Measurements from ENCODE around the gene SH3PXD2A.
A peak's percentile ranks its signal among the peaks of the same experiment; 100 is the strongest.

Gene SH3PXD2A

DNA sequence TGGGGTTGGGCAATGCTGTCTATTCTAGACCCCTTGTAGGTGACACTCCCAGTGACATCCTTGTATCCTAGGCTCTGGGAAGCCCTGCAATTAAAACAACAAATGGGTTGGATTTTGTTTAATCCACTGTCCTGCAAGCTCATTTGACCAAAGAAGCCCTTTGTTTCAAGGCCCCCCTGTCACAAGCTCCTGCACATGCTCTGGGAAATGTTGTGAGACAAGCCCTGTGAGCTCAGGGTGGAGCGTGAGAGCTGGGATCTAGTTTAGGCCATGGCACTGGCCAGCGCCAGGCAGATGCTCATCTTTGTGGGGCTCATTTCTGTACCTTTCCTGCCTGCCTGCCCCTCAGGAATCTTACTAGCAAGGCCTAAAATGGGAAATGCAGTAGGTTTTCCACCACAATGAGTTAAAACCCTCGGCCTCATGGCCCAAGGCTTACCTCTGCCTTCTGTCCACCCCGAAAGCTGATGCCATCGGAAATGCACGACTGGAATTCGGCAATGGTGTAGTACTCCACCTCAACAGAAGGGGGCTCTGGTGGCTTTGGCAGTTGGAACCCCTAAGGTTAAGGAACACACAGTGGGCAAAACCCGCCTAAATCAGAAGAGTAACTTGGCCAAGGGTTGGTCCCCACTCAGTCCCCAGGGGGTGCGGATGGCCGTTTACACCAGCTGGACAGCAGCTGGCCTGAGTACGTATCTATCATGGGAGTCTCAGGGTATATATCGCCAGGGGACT lies 249.8 kb downstream of the SH3PXD2A start:
- no peak overlapping the region for H3K27ac ChIP-seq (ENCODE audit: insufficient read depth in 1 of 2, low read depth in 1 of 2, low read length in 2 of 2, poor library complexity in 1 of 2, severe bottlenecking in 2 of 2)
- ChIA-PET CTCF (interaction anchor here (0.7 to 8.9 kb wide), 20 partner anchors 8 to 100 kb away, joined by 3 to 136 read pairs (median 4); no protein-coding TSS in a partner anchor), POLR2A (interaction anchor here (0.5 kb wide), 1 partner anchor 40 kb away, joined by 4 read pairs; no protein-coding TSS in a partner anchor)
- peak; percentile 34 to 69 (median 61) for DNase-seq
- H3K4me1 ChIP-seq (ENCODE audit: control extremely low read depth in 1 of 4, control insufficient read depth in 4 of 4, insufficient read depth in 4 of 4, low read length in 3 of 4): no peaks in the 10 kb centered on the region
- no peak overlapping the region for H3K4me3 ChIP-seq (ENCODE audit: control insufficient read depth in 1 of 7, extremely low read depth in 1 of 7, insufficient read depth in 4 of 7, low read depth in 2 of 7, low read length in 6 of 7)
- WGBS (ENCODE audit: insufficient coverage): 93% methylated on average over 12 of the region's 12 CpGs
- H3K27me3 ChIP-seq (replicated peaks in 2 of 5; ENCODE audit: control insufficient read depth in 4 of 5, insufficient read depth in 5 of 5, low read length in 4 of 5): no peaks in the 10 kb centered on the region
- H3K9me3 ChIP-seq (ENCODE audit: control extremely low read depth in 1 of 5, control insufficient read depth in 4 of 5, insufficient read depth in 2 of 5, low read depth in 1 of 5, low read length in 4 of 5): no peaks in the 10 kb centered on the region
- H3K36me3 ChIP-seq (ENCODE audit: control insufficient read depth in 4 of 4, insufficient read depth in 4 of 4, low read length in 3 of 4): peaks cover 0 to 23% (median 6%) of the 10 kb centered on the region in 4 experiments

DNA sequence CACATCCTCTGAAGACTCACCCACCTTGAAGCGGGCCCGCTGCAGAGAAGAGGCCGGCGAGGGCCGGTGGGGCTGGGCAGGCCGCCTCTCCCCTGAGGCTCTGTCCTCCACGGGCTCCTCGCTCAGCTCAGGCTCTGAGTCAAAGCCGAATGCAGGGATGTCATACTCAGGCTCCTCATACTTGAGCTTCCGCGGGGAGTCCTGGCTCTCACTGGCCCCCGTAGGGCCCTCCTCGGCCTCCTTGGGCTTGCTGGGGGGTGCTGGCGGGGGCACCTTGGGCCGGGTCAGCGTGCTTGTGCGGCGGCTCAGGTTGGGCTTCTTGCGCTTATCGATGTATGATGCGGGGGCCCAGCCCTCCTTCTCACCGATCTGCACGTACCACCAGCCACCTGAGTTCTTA lies 252.0 kb downstream of the SH3PXD2A start:
- Histone ChIP-seq H3K27ac (ENCODE audit: insufficient read depth in 1 of 2, low read depth in 1 of 2, low read length in 2 of 2, poor library complexity in 1 of 2, severe bottlenecking in 2 of 2) (no peak overlapping the region), H3K27me3 (replicated peaks in 2 of 5; ENCODE audit: control insufficient read depth in 4 of 5, insufficient read depth in 5 of 5, low read length in 4 of 5) (no peaks in the 10 kb centered on the region), H3K9me3 (ENCODE audit: control extremely low read depth in 1 of 5, control insufficient read depth in 4 of 5, insufficient read depth in 2 of 5, low read depth in 1 of 5, low read length in 4 of 5) (no peaks in the 10 kb centered on the region), H3K36me3 (ENCODE audit: control insufficient read depth in 4 of 4, insufficient read depth in 4 of 4, low read length in 3 of 4) (peaks cover 0 to 17% (median 5%) of the 10 kb centered on the region in 4 experiments), H3K4me1 (ENCODE audit: control extremely low read depth in 1 of 4, control insufficient read depth in 4 of 4, insufficient read depth in 4 of 4, low read length in 3 of 4) (no peaks in the 10 kb centered on the region), H3K4me3 (ENCODE audit: control insufficient read depth in 1 of 7, extremely low read depth in 1 of 7, insufficient read depth in 4 of 7, low read depth in 2 of 7, low read length in 6 of 7) (no peak overlapping the region)
- DNase-seq: no peak
- POLR2A ChIA-PET: no interaction called here
- CTCF ChIA-PET: interaction anchor here (1.0 to 8.9 kb wide), 6 partner anchors 14 to 85 kb away, joined by 3 to 136 read pairs (median 4); no protein-coding TSS in a partner anchor
- 98% methylated on average over 21 of the region's 23 CpGs for WGBS (ENCODE audit: insufficient coverage)

DNA sequence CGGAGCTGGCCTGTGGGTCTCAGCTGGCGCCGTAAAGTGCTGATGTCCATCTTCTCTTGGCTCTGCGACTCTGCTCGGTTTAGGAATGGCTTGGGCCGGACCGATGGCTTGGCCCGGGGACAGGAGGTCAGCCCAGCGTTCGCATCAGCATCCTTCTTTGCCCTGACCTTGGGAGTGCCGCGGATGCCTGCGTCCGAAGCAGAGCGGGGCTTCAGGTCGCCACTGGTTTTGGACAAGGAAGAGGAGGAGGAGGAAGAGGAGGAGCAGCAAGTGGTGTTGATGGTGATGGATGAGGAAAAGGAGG lies 252.6 kb downstream of the SH3PXD2A start:
- 100% methylated on average over 7 of the region's 16 CpGs for WGBS (ENCODE audit: insufficient coverage)
- H3K36me3 ChIP-seq (ENCODE audit: control insufficient read depth in 4 of 4, insufficient read depth in 4 of 4, low read length in 3 of 4): peaks cover 0 to 17% (median 5%) of the 10 kb centered on the region in 4 experiments
- CTCF ChIA-PET: interaction anchor here (0.7 to 8.9 kb wide), 9 partner anchors 10 to 126 kb away, joined by 3 to 136 read pairs (median 4); no protein-coding TSS in a partner anchor
- no peak for DNase-seq
- no peak overlapping the region for H3K4me3 ChIP-seq (ENCODE audit: control insufficient read depth in 1 of 7, extremely low read depth in 1 of 7, insufficient read depth in 4 of 7, low read depth in 2 of 7, low read length in 6 of 7)
- H3K4me1 ChIP-seq (ENCODE audit: control extremely low read depth in 1 of 4, control insufficient read depth in 4 of 4, insufficient read depth in 4 of 4, low read length in 3 of 4): no peaks in the 10 kb centered on the region
- H3K27ac ChIP-seq (ENCODE audit: insufficient read depth in 1 of 2, low read depth in 1 of 2, low read length in 2 of 2, poor library complexity in 1 of 2, severe bottlenecking in 2 of 2): no peak overlapping the region
- H3K27me3 ChIP-seq (replicated peaks in 2 of 5; ENCODE audit: control insufficient read depth in 4 of 5, insufficient read depth in 5 of 5, low read length in 4 of 5): no peaks in the 10 kb centered on the region
- H3K9me3 ChIP-seq (ENCODE audit: control extremely low read depth in 1 of 5, control insufficient read depth in 4 of 5, insufficient read depth in 2 of 5, low read depth in 1 of 5, low read length in 4 of 5): no peaks in the 10 kb centered on the region
- POLR2A ChIA-PET: interaction anchor here (0.6 kb wide), 1 partner anchor 103 kb away, joined by 3 read pairs; no protein-coding TSS in a partner anchor

DNA sequence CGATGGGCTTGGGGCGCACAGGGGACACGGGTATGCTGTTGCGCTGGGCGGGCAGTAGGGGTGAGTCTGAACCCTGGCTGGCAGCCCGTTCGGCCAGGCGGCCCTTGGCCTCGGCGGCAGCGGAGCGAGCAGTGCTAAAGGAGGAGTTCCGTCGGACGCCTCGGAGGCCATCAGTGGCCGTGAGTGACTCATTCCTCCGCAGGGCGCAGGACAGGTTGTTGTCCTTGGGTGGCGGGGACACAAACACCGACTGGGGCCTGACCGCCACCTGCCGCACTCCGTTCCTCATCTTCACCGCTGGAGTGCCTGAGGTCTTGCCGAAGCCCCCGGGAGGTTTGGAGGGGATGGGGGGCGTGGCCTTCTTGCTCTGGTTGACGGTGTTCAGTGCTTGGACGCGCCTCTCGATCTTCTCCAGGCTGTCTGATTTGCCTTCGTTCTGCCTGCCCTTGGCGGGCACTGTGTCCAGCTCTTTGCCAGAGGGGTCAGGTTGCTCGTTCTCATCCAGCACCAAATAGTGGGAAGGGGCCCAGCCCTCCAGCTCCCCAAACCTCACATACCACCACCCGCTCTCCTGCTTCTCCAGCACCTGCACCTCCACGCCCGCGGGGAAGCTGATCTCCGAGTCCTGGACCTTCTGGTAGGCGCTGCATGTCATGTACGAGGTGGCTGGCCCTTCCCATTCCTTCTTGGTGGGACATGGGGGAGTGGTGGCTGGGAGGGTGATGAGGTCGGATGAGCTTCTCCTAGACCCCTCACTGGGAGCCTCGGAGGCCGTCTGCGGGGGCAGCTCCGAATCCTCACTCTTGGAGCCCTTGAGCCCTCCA lies 253.1 kb downstream of the SH3PXD2A start:
- WGBS (ENCODE audit: insufficient coverage): 96% methylated on average over 43 of the region's 47 CpGs

DNA sequence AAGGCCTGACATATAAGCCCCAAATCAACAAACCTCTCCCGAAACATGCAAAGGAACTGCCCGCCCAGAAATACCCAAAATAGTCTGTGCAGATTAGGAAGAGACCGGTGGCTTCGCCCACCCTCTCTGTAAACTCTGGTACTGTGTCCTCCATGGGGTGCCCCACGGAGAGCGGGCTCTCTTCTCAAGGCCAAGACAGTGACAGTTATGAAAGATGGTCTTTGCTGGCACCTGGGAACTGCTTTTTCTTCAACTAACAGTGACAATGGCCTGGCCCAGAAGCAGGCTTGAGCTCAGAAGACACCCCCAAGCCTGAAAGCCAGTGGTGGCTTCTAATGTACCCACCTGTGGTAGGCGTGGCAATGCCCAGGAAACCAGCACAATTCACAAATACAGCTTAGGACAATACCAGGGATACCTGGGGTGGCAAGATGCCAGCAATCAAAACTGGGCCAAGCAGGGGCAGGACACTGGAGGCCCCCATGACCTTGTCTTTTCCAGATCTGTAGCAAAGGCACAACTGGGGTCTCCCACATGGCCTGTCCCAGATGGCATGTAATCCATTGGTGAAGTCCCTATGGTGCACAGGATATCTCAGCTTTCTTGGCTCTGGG lies 254.3 kb downstream of the SH3PXD2A start:
- ChIA-PET POLR2A (no interaction called here), CTCF (interaction anchor here (1.3 to 8.9 kb wide), 3 partner anchors 9 to 88 kb away, joined by 3 to 136 read pairs (median 7); no protein-coding TSS in a partner anchor)
- Histone ChIP-seq H3K27me3 (replicated peaks in 2 of 5; ENCODE audit: control insufficient read depth in 4 of 5, insufficient read depth in 5 of 5, low read length in 4 of 5) (no peaks in the 10 kb centered on the region), H3K27ac (ENCODE audit: insufficient read depth in 1 of 2, low read depth in 1 of 2, low read length in 2 of 2, poor library complexity in 1 of 2, severe bottlenecking in 2 of 2) (no peak overlapping the region), H3K4me3 (ENCODE audit: control insufficient read depth in 1 of 7, extremely low read depth in 1 of 7, insufficient read depth in 4 of 7, low read depth in 2 of 7, low read length in 6 of 7) (no peak overlapping the region), H3K4me1 (ENCODE audit: control extremely low read depth in 1 of 4, control insufficient read depth in 4 of 4, insufficient read depth in 4 of 4, low read length in 3 of 4) (no peaks in the 10 kb centered on the region), H3K36me3 (ENCODE audit: control insufficient read depth in 4 of 4, insufficient read depth in 4 of 4, low read length in 3 of 4) (peaks cover 0 to 17% (median 5%) of the 10 kb centered on the region in 4 experiments), H3K9me3 (ENCODE audit: control extremely low read depth in 1 of 5, control insufficient read depth in 4 of 5, insufficient read depth in 2 of 5, low read depth in 1 of 5, low read length in 4 of 5) (no peaks in the 10 kb centered on the region)
- 94% methylated on average over 7 of the region's 7 CpGs for WGBS (ENCODE audit: insufficient coverage)
- DNase-seq: no peak

More for the DNA sequence above, 253.1 kb downstream of the SH3PXD2A start:
- ChIA-PET CTCF (interaction anchor here (0.7 to 8.9 kb wide), 9 partner anchors 9 to 125 kb away, joined by 3 to 136 read pairs (median 4); no protein-coding TSS in a partner anchor), POLR2A (interaction anchor here (0.6 kb wide), 1 partner anchor 104 kb away, joined by 3 read pairs; no protein-coding TSS in a partner anchor)
- no peaks in the 10 kb centered on the region for H3K9me3 ChIP-seq (ENCODE audit: control extremely low read depth in 1 of 5, control insufficient read depth in 4 of 5, insufficient read depth in 2 of 5, low read depth in 1 of 5, low read length in 4 of 5)
- no peaks in the 10 kb centered on the region for H3K4me1 ChIP-seq (ENCODE audit: control extremely low read depth in 1 of 4, control insufficient read depth in 4 of 4, insufficient read depth in 4 of 4, low read length in 3 of 4)
- H3K27ac ChIP-seq (ENCODE audit: insufficient read depth in 1 of 2, low read depth in 1 of 2, low read length in 2 of 2, poor library complexity in 1 of 2, severe bottlenecking in 2 of 2): no peak overlapping the region
- H3K27me3 ChIP-seq (replicated peaks in 2 of 5; ENCODE audit: control insufficient read depth in 4 of 5, insufficient read depth in 5 of 5, low read length in 4 of 5): no peaks in the 10 kb centered on the region
- no peak overlapping the region for H3K4me3 ChIP-seq (ENCODE audit: control insufficient read depth in 1 of 7, extremely low read depth in 1 of 7, insufficient read depth in 4 of 7, low read depth in 2 of 7, low read length in 6 of 7)
- peaks cover 0 to 17% (median 5%) of the 10 kb centered on the region in 4 experiments for H3K36me3 ChIP-seq (ENCODE audit: control insufficient read depth in 4 of 4, insufficient read depth in 4 of 4, low read length in 3 of 4)
- DNase-seq: no peak

DNA sequence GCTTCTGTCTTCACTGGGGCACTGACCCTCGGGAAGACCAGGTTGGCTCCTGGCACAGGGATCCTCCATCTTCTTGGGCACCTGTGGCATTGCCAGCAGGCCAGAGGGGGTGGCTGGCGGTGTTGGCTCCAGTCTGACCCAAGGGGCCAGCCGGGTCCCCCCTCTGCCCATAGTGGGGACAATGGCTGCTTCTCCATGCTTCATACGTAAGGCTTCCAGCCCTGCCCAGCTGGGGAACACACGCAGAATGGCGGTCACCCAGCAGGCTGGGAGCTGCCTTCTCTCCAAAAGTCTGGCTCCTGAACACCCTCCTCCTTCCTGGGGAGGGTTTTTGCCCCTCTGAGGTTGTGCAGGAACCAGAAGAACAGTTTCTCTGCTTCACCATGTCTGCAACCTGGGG lies 255.1 kb downstream of the SH3PXD2A start:
- Histone ChIP-seq H3K4me1 (ENCODE audit: control extremely low read depth in 1 of 4, control insufficient read depth in 4 of 4, insufficient read depth in 4 of 4, low read length in 3 of 4) (no peaks in the 10 kb centered on the region), H3K9me3 (ENCODE audit: control extremely low read depth in 1 of 5, control insufficient read depth in 4 of 5, insufficient read depth in 2 of 5, low read depth in 1 of 5, low read length in 4 of 5) (no peaks in the 10 kb centered on the region), H3K4me3 (ENCODE audit: control insufficient read depth in 1 of 7, extremely low read depth in 1 of 7, insufficient read depth in 4 of 7, low read depth in 2 of 7, low read length in 6 of 7) (no peak overlapping the region), H3K27me3 (replicated peaks in 2 of 5; ENCODE audit: control insufficient read depth in 4 of 5, insufficient read depth in 5 of 5, low read length in 4 of 5) (no peaks in the 10 kb centered on the region), H3K27ac (ENCODE audit: insufficient read depth in 1 of 2, low read depth in 1 of 2, low read length in 2 of 2, poor library complexity in 1 of 2, severe bottlenecking in 2 of 2) (no peak overlapping the region), H3K36me3 (ENCODE audit: control insufficient read depth in 4 of 4, insufficient read depth in 4 of 4, low read length in 3 of 4) (peaks cover 0 to 17% (median 5%) of the 10 kb centered on the region in 4 experiments)
- ChIA-PET POLR2A (no interaction called here), CTCF (interaction anchor here (1.2 to 8.9 kb wide), 3 partner anchors 10 to 88 kb away, joined by 3 to 136 read pairs (median 7); no protein-coding TSS in a partner anchor)
- DNase-seq: no peak
- WGBS (ENCODE audit: insufficient coverage): 97% methylated on average over 6 of the region's 6 CpGs

Measured in common myeloid progenitor, CD34-positive (primary cell).